Transverse colon (tissue), 4 donors: ENCODE measurements around the gene GATB. TPM values are rescaled to one million over a fixed set of nuclear protein-coding genes. Genes with fewer than 3 reads are reported as not detected.

Experiments
- DNase-seq: peaks from one replicate; pipeline ENCODE4 v3.0.0-alpha.2; 2019
- H3K27ac ChIP-seq, 4 donors: fragments of 200-600 bp; sonication (generic); 2 replicates each; pipeline ENCODE4 v1.5.1; 2016 to 2018; ENCODE audit warnings: inconsistent platforms in 4 of 4
- H3K27me3 ChIP-seq: fragments of 200-600 bp; sonication (generic); 2 replicates; pipeline ENCODE4 v1.5.1; 2017; ENCODE audit warnings: inconsistent platforms
- H3K36me3 ChIP-seq, 4 donors: fragments of 200-600 bp; sonication (generic); 2 replicates each; pipeline ENCODE4 v1.5.1; 2017 to 2019; ENCODE audit warnings: inconsistent platforms in 4 of 4
- H3K4me1 ChIP-seq, 4 donors: fragments of 200-600 bp; sonication (generic); 2 replicates each; pipeline ENCODE4 v1.5.1; 2017 to 2020; ENCODE audit warnings: inconsistent platforms in 4 of 4
- H3K4me3 ChIP-seq, 4 donors: fragments of 200-600 bp; sonication (generic); 1 replicate in 1 of 4; 2 replicates in 3 of 4; pipeline versions ENCODE4 v1.5.1 to v1.6.1; 2017 to 2019; ENCODE audit warnings: inconsistent platforms in 4 of 4
- H3K9me3 ChIP-seq, 2 donors: fragments of 200-600 bp; sonication (generic); 2 replicates each; pipeline ENCODE4 v1.5.1; 2017 to 2019; ENCODE audit warnings: inconsistent platforms in 2 of 2
- CTCF ChIP-seq, 5 experiments: fragments of 200-600 bp in 3 of 5; fragments of 450-650 bp in 2 of 5; sonication (generic) in 3 of 5; IDR thresholded peaks; 1 replicate in 2 of 5; 2 replicates in 3 of 5; pipeline ENCODE4 v1.5.1; 2016 to 2017; ENCODE audit warnings: antibody characterized with exemption in 5 of 5, inconsistent platforms in 3 of 5, mild to moderate bottlenecking in 2 of 5, moderate library complexity in 1 of 5
- EP300 ChIP-seq: sonication (generic); formaldehyde crosslinking; IDR thresholded peaks from one replicate; pipeline ENCODE4 v1.6.1; 2017; ENCODE audit warnings: antibody characterized with exemption, low read depth
- POLR2A ChIP-seq: fragments of 450-650 bp; IDR thresholded peaks from one replicate; pipeline ENCODE4 v1.6.1; 2016; ENCODE audit warnings: antibody characterized with exemption, mild to moderate bottlenecking, moderate library complexity
- POLR2AphosphoS5 ChIP-seq, 3 donors: sonication (generic); formaldehyde crosslinking; IDR thresholded peaks; one replicate each; pipeline ENCODE4 v1.6.1; 2016; ENCODE audit warnings: antibody characterized with exemption in 3 of 3
- WGBS, 2 donors: methylation state at CpG; one replicate each; pipeline ENCODE4 v1.1.5; 2018; ENCODE audit warnings: low coverage in 1 of 2; 5-methylcytosine and 5-hydroxymethylcytosine counted together
- in situ Hi-C, 4 donors: fragments of 200-750 bp; cut with MboI; loops; one replicate each; pipeline versions ENCODE4 v1.15.0 to v1.15.1; 2017; ENCODE audit warnings: low sequenced_read_pairs in 3 of 4, low pct_ligation_motif_present in 1 of 4, low pct_unique_long_range_greater_than_20kb in 1 of 4
- intact Hi-C: fragments of 100-400 bp; cut with DNase I; formaldehyde crosslinking; loops from one replicate; pipeline ENCODE4 v1.15.1; 2023; ENCODE audit warnings: low total_unique reads
- total RNA-seq, 4 donors: library from RNA; depleted of rRNA; stranded (reverse); fragments of >200 nt; gene quantifications; one replicate each; pipeline ENCODE4 v1.1.0, GENCODE V29; 2016

Gene GATB
- total RNA-seq, 4 donors from 2014 or later, result 22.5 to 111 (median 27.3) TPM

DNA sequence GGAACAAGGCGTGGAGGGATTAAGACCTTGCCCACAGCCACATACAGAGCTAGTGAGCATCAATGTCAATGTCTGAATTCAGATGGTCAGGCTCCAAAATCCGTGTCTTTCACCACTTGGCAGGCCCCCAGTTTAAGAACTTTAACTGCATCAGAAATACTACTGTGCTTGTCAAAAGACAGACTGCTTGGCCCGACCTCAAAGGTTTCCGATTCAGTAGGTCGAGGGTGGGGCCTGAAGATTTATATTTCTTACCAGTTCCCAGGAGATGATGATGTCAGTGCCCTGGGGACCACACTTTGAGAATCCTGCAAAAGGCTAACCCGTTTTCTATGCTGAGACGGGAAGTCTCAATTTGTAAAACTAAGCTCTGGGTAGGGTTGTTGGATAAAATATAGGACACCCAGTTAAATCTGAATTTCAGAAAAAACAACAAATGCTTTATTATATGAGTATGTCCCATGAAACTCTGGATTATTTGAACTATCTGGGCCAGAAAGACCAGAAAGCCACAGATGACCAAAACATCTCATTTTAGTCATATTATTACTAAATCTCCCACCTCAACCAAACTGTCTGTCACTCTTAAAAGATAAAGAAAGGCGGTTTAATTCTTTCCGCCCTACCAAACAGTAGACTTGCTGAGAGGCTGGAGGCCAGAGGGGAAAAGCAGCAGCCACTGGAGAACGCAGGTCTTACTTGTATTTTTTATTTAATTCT, 42.7 kb downstream of the GATB start:
- Histone ChIP-seq H3K27ac (no peak overlapping the region), H3K9me3 (no peaks in the 10 kb centered on the region), H3K27me3 (no peaks in the 10 kb centered on the region), H3K4me1 (no peaks in the 10 kb centered on the region), H3K4me3 (no peak overlapping the region), H3K36me3 (peaks cover 0 to 4% (median 0%) of the 10 kb centered on the region in 4 donors)
- no peak for TF ChIP-seq POLR2A
- TF ChIP-seq CTCF (IDR thresholded peaks at IDR 0.05), result no peak
- no peak for TF ChIP-seq EP300
- no peak for TF ChIP-seq POLR2AphosphoS5 (IDR thresholded peaks at IDR 0.05)
- 78 to 100% methylated on average over 2 to 10 of the region's 10 CpGs for WGBS, 2 donors
- intact Hi-C loops (no loop called here), in situ Hi-C loops (no loop called here)
- no peak for DNase-seq

DNA sequence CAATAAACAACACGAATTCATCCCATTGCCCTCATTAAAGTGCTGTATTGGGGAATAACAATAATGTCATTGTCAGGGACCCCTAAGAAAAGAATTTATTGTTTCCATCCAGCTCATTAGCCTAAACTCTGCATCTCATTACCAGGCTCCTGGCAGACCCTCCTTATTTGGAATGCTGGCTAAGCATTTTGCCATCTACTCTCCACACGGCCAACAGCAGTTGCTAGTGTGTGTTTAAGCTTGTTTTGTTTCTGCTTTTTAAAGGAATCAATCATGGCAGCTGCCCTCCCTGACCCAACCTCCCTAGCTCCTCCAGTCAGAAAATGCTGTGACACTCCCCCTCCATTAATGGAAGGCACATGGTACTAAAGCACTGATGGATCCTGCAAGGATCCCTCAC, 43.5 kb downstream of the GATB start:
- DNase-seq, result no peak
- H3K4me1 ChIP-seq, result no peaks in the 10 kb centered on the region
- intact Hi-C loops (no loop called here), in situ Hi-C loops (no loop called here)
- no peak overlapping the region for H3K4me3 ChIP-seq
- H3K27ac ChIP-seq, result no peak overlapping the region
- H3K27me3 ChIP-seq, result no peaks in the 10 kb centered on the region
- WGBS, 2 donors, result 77% methylated on average over 2 of the region's 2 CpGs; no CpG with 5 or more reads in 1 of the 2 donors
- no peak for TF ChIP-seq POLR2AphosphoS5 (IDR thresholded peaks at IDR 0.05)
- TF ChIP-seq EP300, result no peak
- no peak for TF ChIP-seq CTCF (IDR thresholded peaks at IDR 0.05)
- TF ChIP-seq POLR2A, result no peak
- H3K36me3 ChIP-seq, result peaks cover 0 to 4% (median 0%) of the 10 kb centered on the region in 4 donors
- no peaks in the 10 kb centered on the region for H3K9me3 ChIP-seq

GRCh38 chr4:151716324-151716723, 44.5 kb downstream of the GATB start:
- intact Hi-C loops (no loop called here), in situ Hi-C loops (no loop called here)
- H3K36me3 ChIP-seq, result peaks cover 0 to 4% (median 0%) of the 10 kb centered on the region in 4 donors
- TF ChIP-seq EP300 (no peak), CTCF (IDR thresholded peaks at IDR 0.05) (no peak), POLR2A (no peak), POLR2AphosphoS5 (IDR thresholded peaks at IDR 0.05) (no peak)
- DNase-seq, result no peak
- no peaks in the 10 kb centered on the region for H3K4me1 ChIP-seq
- 91 to 100% methylated on average over 1 to 5 of the region's 5 CpGs for WGBS, 2 donors
- no peak overlapping the region for H3K27ac ChIP-seq
- H3K4me3 ChIP-seq, result no peak overlapping the region
- no peaks in the 10 kb centered on the region for H3K9me3 ChIP-seq
- H3K27me3 ChIP-seq, result no peaks in the 10 kb centered on the region

DNA sequence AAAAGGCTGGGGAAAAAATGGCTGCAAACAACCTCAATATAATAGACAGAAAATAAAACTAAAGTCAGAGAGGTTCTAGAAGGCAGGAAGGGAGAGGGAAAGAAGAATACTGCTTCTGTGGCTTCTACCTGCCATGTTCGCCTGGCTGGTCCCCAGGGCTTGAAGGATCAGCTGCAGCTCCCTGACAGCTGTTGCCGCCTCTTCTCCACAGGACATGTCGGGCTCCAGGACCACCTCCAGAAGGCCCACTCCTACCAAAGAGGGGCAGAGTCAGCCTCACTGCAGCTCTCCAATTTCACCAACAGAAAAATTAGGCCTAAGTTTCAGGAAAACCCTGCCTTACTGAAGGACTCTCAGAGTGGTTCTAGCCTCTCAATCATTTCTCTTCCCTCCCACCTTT, 44.9 kb downstream of the GATB start:
- H3K9me3 ChIP-seq, result no peaks in the 10 kb centered on the region
- H3K4me1 ChIP-seq, result no peaks in the 10 kb centered on the region
- TF ChIP-seq POLR2A, result no peak
- no peak for TF ChIP-seq POLR2AphosphoS5 (IDR thresholded peaks at IDR 0.05)
- no peak for TF ChIP-seq CTCF (IDR thresholded peaks at IDR 0.05)
- TF ChIP-seq EP300, result no peak
- no peaks in the 10 kb centered on the region for H3K27me3 ChIP-seq
- intact Hi-C loops (no loop called here), in situ Hi-C loops (no loop called here)
- H3K36me3 ChIP-seq, result peaks cover 0 to 4% (median 0%) of the 10 kb centered on the region in 4 donors
- DNase-seq, result no peak
- no peak overlapping the region for H3K4me3 ChIP-seq
- H3K27ac ChIP-seq, result no peak overlapping the region
- 98 to 100% methylated on average over 3 of the region's 3 CpGs for WGBS, 2 donors
